GM13976 (cell line): ENCODE results near the gene EME1.
A peak's percentile ranks its signal among the peaks of the same experiment; 100 is the strongest.
"Not testable (repeated sequence)": the region's sequence is repeated elsewhere in the genome, so short reads cannot be mapped to it uniquely, and the experiment has no call there.

Source experiments
- DNase-seq: peaks from one replicate; pipeline ENCODE4 v3.0.0; 2012; ENCODE audit warnings: low spot score
- CTCF ChIP-seq: IDR thresholded peaks from 2 replicates; pipeline ENCODE4 v1.5.1; 2012; ENCODE audit warnings: borderline replicate concordance, mild to moderate bottlenecking; ENCODE audit not compliant: insufficient read depth; ENCODE audit errors: extremely low read depth, missing control alignments, control extremely low read depth
- in situ Hi-C: fragments of 300-500 bp; cut with MboI; formaldehyde crosslinking; loops from one replicate; pipeline ENCODE4 v1.12.0; 2022; ENCODE audit warnings: low sequenced_read_pairs, mixed read lengths, inconsistent platforms; ENCODE audit not compliant: unreplicated experiment

The EME1 gene

GRCh38 chr17:50330151-50330775 is 42.8 kb upstream of the EME1 start:
- DNase-seq = no peak
- in situ Hi-C loops = no loop called here
- no peak for TF ChIP-seq CTCF

GRCh38 chr17:50331085-50331791 is 41.8 kb upstream of the EME1 start:
- DNase-seq = no peak
- TF ChIP-seq CTCF = no peak
- in situ Hi-C loops = no loop called here

- no peak for DNase-seq
- no peak for TF ChIP-seq CTCF
- in situ Hi-C loops = no loop called here
These were observed 40.8 kb upstream of the EME1 start for GRCh38 chr17:50332196-50332595.

- DNase-seq, in situ Hi-C loops: not testable (repeated sequence)
- TF ChIP-seq CTCF = peak; percentile 29
These were observed 39.6 kb upstream of the EME1 start for GRCh38 chr17:50333291-50334057.

GRCh38 chr17:50337956-50338355 is 35.1 kb upstream of the EME1 start:
- DNase-seq = no peak
- in situ Hi-C loops = no loop called here
- TF ChIP-seq CTCF = no peak

GRCh38 chr17:50338645-50339044 is 34.4 kb upstream of the EME1 start:
- in situ Hi-C loops = no loop called here
- no peak for TF ChIP-seq CTCF
- DNase-seq = no peak
